Ovary (tissue), 3 donors: ENCODE measurements around the gene UST.

Source experiments
- POLR2A ChIP-seq: fragments of 450-650 bp; IDR thresholded peaks from one replicate; pipeline ENCODE4 v1.6.1; 2017; ENCODE audit warnings: antibody characterized with exemption, mild to moderate bottlenecking, moderate library complexity
- TF ChIP-seq, protein P1 (sequence below), 3 donors: fragments of 450-650 bp in 2 of 3; fragments of 200-600 bp in 1 of 3; IDR thresholded peaks; one replicate each; pipeline versions ENCODE4 v1.5.1 to v1.8.0; 2016 to 2022; ENCODE audit warnings: antibody characterized with exemption in 3 of 3, mild to moderate bottlenecking in 1 of 3
- donor health status: DM: no; HTN: no; CAD: no.

DNA sequence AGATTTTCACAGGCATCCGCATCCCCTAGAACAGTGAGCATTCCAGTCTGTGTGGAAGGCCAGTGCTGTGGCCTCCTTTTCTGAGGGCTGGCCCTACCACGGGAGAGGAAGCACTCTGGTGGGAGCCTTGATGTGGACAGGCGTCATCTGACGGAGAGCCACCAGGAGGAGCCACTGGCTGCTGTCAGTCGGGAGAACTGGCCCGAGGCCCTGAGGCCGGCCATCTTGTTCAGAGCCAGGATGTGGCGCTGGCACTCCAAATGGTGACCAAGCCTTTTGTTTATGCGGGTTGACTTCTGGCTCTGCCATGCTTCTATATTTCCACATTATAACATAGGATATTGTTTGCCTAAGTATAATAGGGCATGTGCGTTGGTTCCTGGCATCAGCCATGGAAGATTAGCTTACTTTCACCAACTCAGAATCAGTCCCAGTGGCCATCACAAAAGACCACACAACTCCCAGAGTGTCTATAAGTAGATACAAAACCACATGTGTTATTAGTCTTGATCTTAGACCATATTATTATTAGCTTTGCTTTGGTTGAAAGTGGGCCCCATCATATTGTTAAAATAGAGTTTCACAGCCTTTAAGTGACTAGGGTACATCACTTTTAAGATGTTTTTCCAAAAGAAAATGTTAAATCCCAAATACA is 296.8 kb downstream of the UST start:
- TF ChIP-seq, protein P1, sequence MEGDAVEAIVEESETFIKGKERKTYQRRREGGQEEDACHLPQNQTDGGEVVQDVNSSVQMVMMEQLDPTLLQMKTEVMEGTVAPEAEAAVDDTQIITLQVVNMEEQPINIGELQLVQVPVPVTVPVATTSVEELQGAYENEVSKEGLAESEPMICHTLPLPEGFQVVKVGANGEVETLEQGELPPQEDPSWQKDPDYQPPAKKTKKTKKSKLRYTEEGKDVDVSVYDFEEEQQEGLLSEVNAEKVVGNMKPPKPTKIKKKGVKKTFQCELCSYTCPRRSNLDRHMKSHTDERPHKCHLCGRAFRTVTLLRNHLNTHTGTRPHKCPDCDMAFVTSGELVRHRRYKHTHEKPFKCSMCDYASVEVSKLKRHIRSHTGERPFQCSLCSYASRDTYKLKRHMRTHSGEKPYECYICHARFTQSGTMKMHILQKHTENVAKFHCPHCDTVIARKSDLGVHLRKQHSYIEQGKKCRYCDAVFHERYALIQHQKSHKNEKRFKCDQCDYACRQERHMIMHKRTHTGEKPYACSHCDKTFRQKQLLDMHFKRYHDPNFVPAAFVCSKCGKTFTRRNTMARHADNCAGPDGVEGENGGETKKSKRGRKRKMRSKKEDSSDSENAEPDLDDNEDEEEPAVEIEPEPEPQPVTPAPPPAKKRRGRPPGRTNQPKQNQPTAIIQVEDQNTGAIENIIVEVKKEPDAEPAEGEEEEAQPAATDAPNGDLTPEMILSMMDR (IDR thresholded peaks at IDR 0.05) = no peak
- no peak for TF ChIP-seq POLR2A
